SK-N-SH (cell line): ENCODE data around the gene LPGAT1.

Source experiments
- EP300 ChIP-seq, 2 experiments: IDR thresholded peaks; 2 replicates each; pipeline versions ENCODE4 v1.4.0 to v1.6.1; 2012; ENCODE audit warnings: borderline replicate concordance in 1 of 2, low read depth in 1 of 2, low read length in 1 of 2
- POLR2AphosphoS5 ChIP-seq: IDR thresholded peaks from 2 replicates; pipeline ENCODE4 v1.6.1; 2012; ENCODE audit warnings: low read depth, low read length
- RFX5 ChIP-seq: IDR thresholded peaks from 2 replicates; pipeline ENCODE4 v1.6.1; 2012; ENCODE audit warnings: mild to moderate bottlenecking, improper control_type of control experiment, low read length
- TAF1 ChIP-seq: IDR thresholded peaks from 2 replicates; pipeline ENCODE4 v1.6.1; 2012; ENCODE audit warnings: low read depth, mild to moderate bottlenecking, low read length, moderate library complexity, borderline replicate concordance
- TF ChIP-seq, protein P1 (sequence below): fragments of 200-600 bp; sonication (generic); IDR thresholded peaks from 2 replicates; pipeline ENCODE4 v1.6.1; 2017; ENCODE audit warnings: antibody characterized with exemption, mild to moderate bottlenecking, moderate library complexity

DNA sequence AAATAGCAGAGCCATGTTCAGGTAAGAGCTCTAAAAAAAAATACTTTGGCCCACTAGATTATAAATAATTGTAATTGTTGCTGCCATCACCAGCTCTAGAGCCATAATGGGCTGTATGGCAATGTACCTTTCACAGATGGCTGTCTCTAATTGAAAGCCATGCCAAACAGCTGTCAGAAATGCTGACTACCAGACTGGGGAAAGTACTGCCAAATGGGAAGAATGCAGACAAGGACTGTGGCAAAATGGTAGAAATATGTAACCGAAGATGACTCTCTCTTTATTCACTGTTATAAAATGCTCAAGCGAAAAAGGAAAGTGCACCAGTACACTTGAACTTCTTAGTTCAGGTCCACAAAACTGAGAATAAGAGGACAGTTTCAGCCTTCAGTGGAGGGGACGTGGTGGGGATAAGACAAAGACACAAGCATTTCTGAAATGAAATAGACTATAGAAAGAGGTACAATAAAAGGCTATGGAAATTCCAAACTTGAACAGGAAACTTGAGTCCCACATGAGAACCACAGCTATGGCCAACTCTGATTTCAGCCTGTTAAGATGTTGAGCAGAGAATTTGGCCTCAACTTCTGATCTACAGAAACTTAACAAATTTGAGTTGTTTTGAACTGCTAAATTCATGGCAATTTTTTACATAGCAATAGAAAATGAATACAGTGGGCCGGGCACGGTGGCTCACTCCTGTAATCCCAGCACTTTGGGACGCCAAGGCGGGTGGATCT, 46.5 kb upstream of the LPGAT1 start:
- no peak for TF ChIP-seq EP300 (IDR thresholded peaks at IDR 0.05; ENCODE audit: borderline replicate concordance in 1 of 2, low read depth in 1 of 2, low read length in 1 of 2)
- TF ChIP-seq TAF1, result no peak
- TF ChIP-seq RFX5, result no peak
- TF ChIP-seq POLR2AphosphoS5, result no peak
- TF ChIP-seq, protein P1, sequence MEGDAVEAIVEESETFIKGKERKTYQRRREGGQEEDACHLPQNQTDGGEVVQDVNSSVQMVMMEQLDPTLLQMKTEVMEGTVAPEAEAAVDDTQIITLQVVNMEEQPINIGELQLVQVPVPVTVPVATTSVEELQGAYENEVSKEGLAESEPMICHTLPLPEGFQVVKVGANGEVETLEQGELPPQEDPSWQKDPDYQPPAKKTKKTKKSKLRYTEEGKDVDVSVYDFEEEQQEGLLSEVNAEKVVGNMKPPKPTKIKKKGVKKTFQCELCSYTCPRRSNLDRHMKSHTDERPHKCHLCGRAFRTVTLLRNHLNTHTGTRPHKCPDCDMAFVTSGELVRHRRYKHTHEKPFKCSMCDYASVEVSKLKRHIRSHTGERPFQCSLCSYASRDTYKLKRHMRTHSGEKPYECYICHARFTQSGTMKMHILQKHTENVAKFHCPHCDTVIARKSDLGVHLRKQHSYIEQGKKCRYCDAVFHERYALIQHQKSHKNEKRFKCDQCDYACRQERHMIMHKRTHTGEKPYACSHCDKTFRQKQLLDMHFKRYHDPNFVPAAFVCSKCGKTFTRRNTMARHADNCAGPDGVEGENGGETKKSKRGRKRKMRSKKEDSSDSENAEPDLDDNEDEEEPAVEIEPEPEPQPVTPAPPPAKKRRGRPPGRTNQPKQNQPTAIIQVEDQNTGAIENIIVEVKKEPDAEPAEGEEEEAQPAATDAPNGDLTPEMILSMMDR, result no peak
